Activated CD8-positive, alpha-beta T cell treated with anti-CD3 and anti-CD28 coated beads for 36 hours (primary cell): ENCODE measurements around the gene KSR2. TPM values are rescaled to one million over a fixed set of nuclear protein-coding genes. Genes with fewer than 3 reads are reported as not detected.

Experiments
- ATAC-seq: fragments of 200-7000 bp; cut with Tn5 transposase; one replicate; pipeline ENCODE4 v1.10.0; 2021; ENCODE audit warnings: mild to moderate bottlenecking, moderate library complexity
- CTCF ChIA-PET: fragments of 350-600 bp; sonication (Branson Sonifier 250); formaldehyde crosslinking; loops from one replicate; lab custom pipeline; 2021; ENCODE audit warnings: antibody characterized with exemption; lab: Charles Lee
- POLR2A ChIA-PET: fragments of 350-600 bp; sonication (Branson Sonifier 250); formaldehyde crosslinking; loops from one replicate; lab custom pipeline; 2021; ENCODE audit warnings: antibody characterized with exemption; lab: Charles Lee
- DNase-seq: peaks from one replicate; pipeline ENCODE4 v3.0.0-alpha.2; 2020
- H3K27ac Mint-ChIP-seq: one replicate; pipeline ENCODE4 v1.8.0; 2021; ENCODE audit warnings: mild to moderate bottlenecking, mixed read lengths
- H3K27me3 Mint-ChIP-seq: one replicate; pipeline ENCODE4 v1.8.0; 2021; ENCODE audit warnings: mixed read lengths
- H3K36me3 Mint-ChIP-seq: one replicate; pipeline ENCODE4 v1.8.0; 2021; ENCODE audit warnings: low read depth, mixed read lengths
- H3K4me1 Mint-ChIP-seq: one replicate; pipeline ENCODE4 v1.8.0; 2021; ENCODE audit warnings: low read depth, mixed read lengths
- H3K4me3 Mint-ChIP-seq: one replicate; pipeline ENCODE4 v1.8.0; 2021; ENCODE audit warnings: mild to moderate bottlenecking, moderate library complexity, mixed read lengths
- H3K9me3 Mint-ChIP-seq: one replicate; pipeline ENCODE4 v1.8.0; 2021; ENCODE audit warnings: mixed read lengths
- CTCF ChIP-seq: fragments of 200-600 bp; IDR thresholded peaks from one replicate; pipeline ENCODE4 v1.8.0; 2022; ENCODE audit warnings: antibody characterized with exemption, mild to moderate bottlenecking
- intact Hi-C: fragments of 100-400 bp; cut with micrococcal nuclease; formaldehyde crosslinking; loops from one replicate; pipeline ENCODE4 v1.10.0; 2022
- total RNA-seq, 2 experiments: library from RNA; stranded (reverse); gene quantifications; one replicate each; pipeline ENCODE4 v1.2.3, GENCODE V29; 2021

The KSR2 gene
- total RNA-seq, 2 experiments from 2014 or later: 0.02 TPM; not detected in 1

GRCh38 chr12:117904051-117904450 lies 64.7 kb downstream of the KSR2 start:
- Mint-ChIP-seq H3K27ac (no peak overlapping the region), H3K4me1 (no peaks in the 10 kb centered on the region)
- intact Hi-C loops: no loop called here

GRCh38 chr12:117903110-117903840 lies 65.5 kb downstream of the KSR2 start:
- DNase-seq (no peak), ATAC-seq (no peak)
- Mint-ChIP-seq H3K4me3 (no peak overlapping the region), H3K9me3 (peaks cover 6% of the 10 kb centered on the region), H3K36me3 (no peaks in the 10 kb centered on the region), H3K4me1 (no peaks in the 10 kb centered on the region), H3K27ac (no peak overlapping the region), H3K27me3 (no peaks in the 10 kb centered on the region)
- ChIA-PET CTCF (interaction anchor here (1.1 kb wide), 1 partner anchor 17 kb away, joined by 3 read pairs; no protein-coding TSS in a partner anchor), POLR2A (no interaction called here)
- no peak for TF ChIP-seq CTCF
- intact Hi-C loops: no loop called here

More at GRCh38 chr12:117904051-117904450, 64.7 kb downstream of the KSR2 start:
- no peak for ATAC-seq
- H3K27me3 Mint-ChIP-seq: no peaks in the 10 kb centered on the region
- peaks cover 6% of the 10 kb centered on the region for H3K9me3 Mint-ChIP-seq
- DNase-seq: no peak
- H3K36me3 Mint-ChIP-seq: no peaks in the 10 kb centered on the region
- H3K4me3 Mint-ChIP-seq: no peak overlapping the region
- CTCF ChIA-PET: no interaction called here
- POLR2A ChIA-PET: no interaction called here
- TF ChIP-seq CTCF: no peak

GRCh38 chr12:117901631-117902030 lies 67.2 kb downstream of the KSR2 start:
- no peak for DNase-seq
- H3K36me3 Mint-ChIP-seq: no peaks in the 10 kb centered on the region
- no peak overlapping the region for H3K4me3 Mint-ChIP-seq
- H3K27ac Mint-ChIP-seq: no peak overlapping the region
- ATAC-seq: no peak
- ChIA-PET CTCF (no interaction called here), POLR2A (no interaction called here)
- TF ChIP-seq CTCF: no peak
- intact Hi-C loops: no loop called here
- H3K4me1 Mint-ChIP-seq: no peaks in the 10 kb centered on the region
- no peaks in the 10 kb centered on the region for H3K27me3 Mint-ChIP-seq
- peaks cover 6% of the 10 kb centered on the region for H3K9me3 Mint-ChIP-seq

- peaks cover 6% of the 10 kb centered on the region for H3K9me3 Mint-ChIP-seq
- DNase-seq (no peak), ATAC-seq (no peak)
- no peaks in the 10 kb centered on the region for H3K27me3 Mint-ChIP-seq
- CTCF ChIA-PET: no interaction called here
- no peaks in the 10 kb centered on the region for H3K36me3 Mint-ChIP-seq
- no peak overlapping the region for H3K4me3 Mint-ChIP-seq
- no peak overlapping the region for H3K27ac Mint-ChIP-seq
- TF ChIP-seq CTCF: no peak
- no peaks in the 10 kb centered on the region for H3K4me1 Mint-ChIP-seq
- POLR2A ChIA-PET: no interaction called here
- intact Hi-C loops: no loop called here
These were observed 68.2 kb downstream of the KSR2 start for GRCh38 chr12:117900561-117900960.

GRCh38 chr12:117897372-117898161 lies 71.2 kb downstream of the KSR2 start:
- Mint-ChIP-seq H3K4me1 (no peaks in the 10 kb centered on the region), H3K9me3 (peaks cover 6% of the 10 kb centered on the region), H3K27ac (no peak overlapping the region), H3K36me3 (no peaks in the 10 kb centered on the region), H3K27me3 (no peaks in the 10 kb centered on the region), H3K4me3 (no peak overlapping the region)
- CTCF ChIA-PET: no interaction called here
- ATAC-seq (no peak), DNase-seq (no peak)
- intact Hi-C loops: no loop called here
- TF ChIP-seq CTCF: no peak
- POLR2A ChIA-PET: no interaction called here
